BLaER1 (cell line): Measurements from ENCODE around the gene OR2H1.

Experiments
- H3K27ac ChIP-seq: shearing (Covaris generic); formaldehyde crosslinking; 2 replicates; pipeline ENCODE4 v1.8.1; 2022
- H3K27me3 ChIP-seq: shearing (Covaris generic); formaldehyde crosslinking; 2 replicates; pipeline ENCODE4 v1.8.1; 2022
- H3K36me3 ChIP-seq: shearing (Covaris generic); formaldehyde crosslinking; 2 replicates; pipeline ENCODE4 v1.8.1; 2022
- H3K4me1 ChIP-seq: shearing (Covaris generic); formaldehyde crosslinking; 2 replicates; pipeline ENCODE4 v1.8.1; 2022
- H3K4me2 ChIP-seq: shearing (Covaris generic); formaldehyde crosslinking; 2 replicates; pipeline ENCODE4 v1.8.1; 2022
- H3K4me3 ChIP-seq: shearing (Covaris generic); formaldehyde crosslinking; 2 replicates; pipeline ENCODE4 v1.8.1; 2022
- H3K9ac ChIP-seq: shearing (Covaris generic); formaldehyde crosslinking; 2 replicates; pipeline ENCODE4 v1.8.1; 2022
- H3K9me3 ChIP-seq: shearing (Covaris generic); formaldehyde crosslinking; 2 replicates; pipeline ENCODE4 v1.8.1; 2022
- H4K20me1 ChIP-seq: shearing (Covaris generic); formaldehyde crosslinking; 2 replicates; pipeline ENCODE4 v1.8.1; 2022
- Cebpa-rat ChIP-seq: shearing (Covaris generic); IDR thresholded peaks from 2 replicates; pipeline ENCODE4 v1.8.1; 2022

OR2H1 gene

GRCh38 chr6:29506446-29507067 is 49.6 kb downstream of the OR2H1 start:
- Histone ChIP-seq H3K27me3 (no peaks in the 10 kb centered on the region), H3K27ac (no peak overlapping the region), H3K4me1 (no peaks in the 10 kb centered on the region), H3K9me3 (no peaks in the 10 kb centered on the region), H3K36me3 (no peaks in the 10 kb centered on the region), H4K20me1 (no peaks in the 10 kb centered on the region), H3K4me2 (no peak overlapping the region), H3K9ac (no peak overlapping the region), H3K4me3 (no peak overlapping the region)
- no peak for TF ChIP-seq Cebpa-rat

DNA sequence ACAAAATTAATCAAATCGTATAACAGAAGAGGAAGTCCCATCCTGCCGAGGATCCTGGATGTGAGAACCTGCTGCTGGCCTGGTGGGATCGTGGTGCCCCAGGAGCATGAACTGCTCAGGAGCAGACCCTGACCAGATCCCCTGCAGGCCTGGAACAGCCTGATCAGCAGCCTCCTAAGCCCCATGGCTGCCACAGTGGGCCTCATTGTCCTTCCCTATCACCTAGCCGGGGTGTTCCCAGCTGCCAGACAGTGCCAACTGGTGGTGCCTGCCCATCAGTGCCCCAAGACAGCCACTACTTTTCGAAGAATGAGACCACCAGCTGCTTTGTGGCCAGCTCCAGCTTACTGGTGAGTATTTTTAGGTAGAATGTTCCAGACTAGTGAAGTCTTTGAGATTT is 50.4 kb downstream of the OR2H1 start:
- no peak overlapping the region for H3K27ac ChIP-seq
- H3K4me1 ChIP-seq, result no peaks in the 10 kb centered on the region
- no peaks in the 10 kb centered on the region for H3K27me3 ChIP-seq
- H3K36me3 ChIP-seq, result no peaks in the 10 kb centered on the region
- no peak overlapping the region for H3K4me2 ChIP-seq
- H3K9me3 ChIP-seq, result no peaks in the 10 kb centered on the region
- no peak overlapping the region for H3K9ac ChIP-seq
- H3K4me3 ChIP-seq, result no peak overlapping the region
- TF ChIP-seq Cebpa-rat, result no peak
- H4K20me1 ChIP-seq, result no peaks in the 10 kb centered on the region

GRCh38 chr6:29509239-29509638 is 52.3 kb downstream of the OR2H1 start:
- no peak overlapping the region for H3K4me3 ChIP-seq
- H3K4me1 ChIP-seq, result no peaks in the 10 kb centered on the region
- TF ChIP-seq Cebpa-rat, result no peak
- no peaks in the 10 kb centered on the region for H4K20me1 ChIP-seq
- H3K27ac ChIP-seq, result no peak overlapping the region
- no peak overlapping the region for H3K4me2 ChIP-seq
- no peak overlapping the region for H3K9ac ChIP-seq
- H3K36me3 ChIP-seq, result no peaks in the 10 kb centered on the region
- H3K27me3 ChIP-seq, result no peaks in the 10 kb centered on the region
- H3K9me3 ChIP-seq, result no peaks in the 10 kb centered on the region

GRCh38 chr6:29509711-29510110 is 52.8 kb downstream of the OR2H1 start:
- Histone ChIP-seq H3K4me2 (no peak overlapping the region), H3K4me3 (no peak overlapping the region), H3K9me3 (no peaks in the 10 kb centered on the region), H4K20me1 (no peaks in the 10 kb centered on the region), H3K27ac (no peak overlapping the region), H3K9ac (no peak overlapping the region), H3K36me3 (no peaks in the 10 kb centered on the region), H3K4me1 (no peaks in the 10 kb centered on the region), H3K27me3 (no peaks in the 10 kb centered on the region)
- no peak for TF ChIP-seq Cebpa-rat

DNA sequence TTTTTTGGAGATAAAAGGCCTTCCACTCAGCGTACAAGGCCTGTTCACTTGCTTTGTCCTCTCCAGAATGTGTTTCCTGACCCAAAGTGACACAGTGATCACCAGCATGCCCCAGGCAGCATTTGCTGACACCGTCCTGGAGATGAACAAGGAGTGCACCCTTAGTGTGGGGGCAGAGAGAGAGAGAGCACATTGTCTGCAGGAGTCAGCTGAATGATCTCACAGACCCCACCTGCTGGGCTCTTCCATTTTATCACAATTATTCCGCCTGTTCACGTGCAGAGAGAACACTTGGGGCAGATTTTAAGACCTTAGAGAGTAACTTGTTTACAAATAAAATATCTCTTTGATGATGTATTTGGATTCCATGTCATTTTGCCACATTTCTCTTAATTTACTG is 53.2 kb downstream of the OR2H1 start:
- Histone ChIP-seq H3K9ac (no peak overlapping the region), H3K9me3 (no peaks in the 10 kb centered on the region), H3K4me2 (no peak overlapping the region), H3K4me1 (no peaks in the 10 kb centered on the region), H3K4me3 (no peak overlapping the region), H4K20me1 (no peaks in the 10 kb centered on the region), H3K27me3 (no peaks in the 10 kb centered on the region), H3K27ac (no peak overlapping the region), H3K36me3 (no peaks in the 10 kb centered on the region)
- no peak for TF ChIP-seq Cebpa-rat

DNA sequence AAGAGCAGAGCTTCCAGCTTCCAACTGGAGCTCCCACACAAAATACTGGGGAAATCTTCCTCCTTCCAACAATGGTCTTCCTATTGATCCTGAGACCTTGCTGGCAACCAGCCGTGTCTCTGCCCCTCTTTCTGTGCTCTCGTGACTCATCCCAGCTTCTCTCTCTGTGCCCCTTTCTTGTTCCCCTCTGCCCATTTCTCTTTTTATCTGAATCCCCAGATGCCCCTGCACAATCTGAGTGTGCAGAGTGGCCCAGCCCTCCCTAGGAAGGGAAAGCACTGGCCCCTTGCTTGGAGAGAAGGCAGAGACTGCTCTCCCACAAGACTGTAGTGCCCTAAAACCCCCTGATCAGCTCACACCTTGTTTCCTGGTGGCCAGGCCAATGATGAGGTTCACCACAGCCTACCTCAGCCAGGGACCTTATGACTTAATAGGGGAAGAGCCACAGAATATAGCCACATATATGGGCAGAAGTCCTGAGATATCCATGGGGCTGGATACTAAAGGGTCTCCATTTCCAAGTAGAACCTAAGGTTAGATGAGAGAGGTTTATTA is 53.9 kb downstream of the OR2H1 start:
- H3K4me2 ChIP-seq, result no peak overlapping the region
- H3K27me3 ChIP-seq, result no peaks in the 10 kb centered on the region
- TF ChIP-seq Cebpa-rat, result no peak
- H3K4me3 ChIP-seq, result no peak overlapping the region
- H3K27ac ChIP-seq, result no peak overlapping the region
- no peaks in the 10 kb centered on the region for H4K20me1 ChIP-seq
- H3K9ac ChIP-seq, result no peak overlapping the region
- H3K4me1 ChIP-seq, result no peaks in the 10 kb centered on the region
- H3K36me3 ChIP-seq, result no peaks in the 10 kb centered on the region
- no peaks in the 10 kb centered on the region for H3K9me3 ChIP-seq
